ENCODE results near the gene RNF157. TPM values are rescaled to one million over a fixed set of nuclear protein-coding genes. Genes with fewer than 3 reads are reported as not detected.

The RNF157 gene
- total RNA-seq, 1 experiment from 2014 or later, result 4.0 TPM

DNA sequence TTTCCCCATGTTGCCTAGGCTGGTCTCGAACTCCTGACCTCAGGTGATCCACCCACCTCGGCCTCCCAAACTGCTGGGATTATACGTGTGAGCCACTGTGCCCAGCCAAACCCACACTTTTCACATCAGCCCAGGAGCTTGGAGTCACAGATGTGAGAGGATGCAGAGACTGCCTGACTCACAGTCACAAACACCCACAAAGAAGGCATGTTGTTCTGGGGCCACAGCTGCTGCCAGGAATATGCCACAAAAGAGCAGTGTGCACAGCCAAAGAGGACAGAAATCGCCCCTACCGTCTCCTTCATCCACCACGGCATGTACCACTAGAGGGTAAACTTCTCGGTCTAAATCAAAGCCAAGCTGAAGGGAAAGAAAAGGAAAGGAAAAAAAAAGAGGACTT lies 74.1 kb downstream of the RNF157 start:
- in situ Hi-C loops (cut with HindIII; ENCODE audit: low pct_unique_long_range_greater_than_20kb, low sequenced_read_pairs) (no loop called here), intact Hi-C loops (cut with micrococcal nuclease; ENCODE audit: unreplicated experiment) (no loop called here)
- H3K4me3 ChIP-seq (ENCODE audit: low read depth in 2 of 2, low read length in 2 of 2), result no peak overlapping the region
- no peaks in the 10 kb centered on the region; the same call in 1 of the 2 replicates for H3K27me3 ChIP-seq (ENCODE audit: control insufficient read depth, insufficient read depth, low read length)
- H3K4me1 ChIP-seq (ENCODE audit: control insufficient read depth, insufficient read depth, low read length), result no peaks in the 10 kb centered on the region
- H3K9me3 ChIP-seq (ENCODE audit: control insufficient read depth, insufficient read depth, low read depth, low read length), result no peaks in the 10 kb centered on the region
- TF ChIP-seq SIN3A (IDR thresholded peaks at IDR 0.05; ENCODE audit: borderline replicate concordance, insufficient read depth, low read depth, low read length) (no peak), POLR2AphosphoS5 (IDR thresholded peaks at IDR 0.05; ENCODE audit: low read depth, low read length) (no peak), TCF7L2 (IDR thresholded peaks at IDR 0.05; ENCODE audit: low read depth, low read length) (no peak)
- TF ChIP-seq, protein P1, sequence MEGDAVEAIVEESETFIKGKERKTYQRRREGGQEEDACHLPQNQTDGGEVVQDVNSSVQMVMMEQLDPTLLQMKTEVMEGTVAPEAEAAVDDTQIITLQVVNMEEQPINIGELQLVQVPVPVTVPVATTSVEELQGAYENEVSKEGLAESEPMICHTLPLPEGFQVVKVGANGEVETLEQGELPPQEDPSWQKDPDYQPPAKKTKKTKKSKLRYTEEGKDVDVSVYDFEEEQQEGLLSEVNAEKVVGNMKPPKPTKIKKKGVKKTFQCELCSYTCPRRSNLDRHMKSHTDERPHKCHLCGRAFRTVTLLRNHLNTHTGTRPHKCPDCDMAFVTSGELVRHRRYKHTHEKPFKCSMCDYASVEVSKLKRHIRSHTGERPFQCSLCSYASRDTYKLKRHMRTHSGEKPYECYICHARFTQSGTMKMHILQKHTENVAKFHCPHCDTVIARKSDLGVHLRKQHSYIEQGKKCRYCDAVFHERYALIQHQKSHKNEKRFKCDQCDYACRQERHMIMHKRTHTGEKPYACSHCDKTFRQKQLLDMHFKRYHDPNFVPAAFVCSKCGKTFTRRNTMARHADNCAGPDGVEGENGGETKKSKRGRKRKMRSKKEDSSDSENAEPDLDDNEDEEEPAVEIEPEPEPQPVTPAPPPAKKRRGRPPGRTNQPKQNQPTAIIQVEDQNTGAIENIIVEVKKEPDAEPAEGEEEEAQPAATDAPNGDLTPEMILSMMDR (IDR thresholded peaks at IDR 0.05), result no peak
- TF ChIP-seq, protein P2, sequence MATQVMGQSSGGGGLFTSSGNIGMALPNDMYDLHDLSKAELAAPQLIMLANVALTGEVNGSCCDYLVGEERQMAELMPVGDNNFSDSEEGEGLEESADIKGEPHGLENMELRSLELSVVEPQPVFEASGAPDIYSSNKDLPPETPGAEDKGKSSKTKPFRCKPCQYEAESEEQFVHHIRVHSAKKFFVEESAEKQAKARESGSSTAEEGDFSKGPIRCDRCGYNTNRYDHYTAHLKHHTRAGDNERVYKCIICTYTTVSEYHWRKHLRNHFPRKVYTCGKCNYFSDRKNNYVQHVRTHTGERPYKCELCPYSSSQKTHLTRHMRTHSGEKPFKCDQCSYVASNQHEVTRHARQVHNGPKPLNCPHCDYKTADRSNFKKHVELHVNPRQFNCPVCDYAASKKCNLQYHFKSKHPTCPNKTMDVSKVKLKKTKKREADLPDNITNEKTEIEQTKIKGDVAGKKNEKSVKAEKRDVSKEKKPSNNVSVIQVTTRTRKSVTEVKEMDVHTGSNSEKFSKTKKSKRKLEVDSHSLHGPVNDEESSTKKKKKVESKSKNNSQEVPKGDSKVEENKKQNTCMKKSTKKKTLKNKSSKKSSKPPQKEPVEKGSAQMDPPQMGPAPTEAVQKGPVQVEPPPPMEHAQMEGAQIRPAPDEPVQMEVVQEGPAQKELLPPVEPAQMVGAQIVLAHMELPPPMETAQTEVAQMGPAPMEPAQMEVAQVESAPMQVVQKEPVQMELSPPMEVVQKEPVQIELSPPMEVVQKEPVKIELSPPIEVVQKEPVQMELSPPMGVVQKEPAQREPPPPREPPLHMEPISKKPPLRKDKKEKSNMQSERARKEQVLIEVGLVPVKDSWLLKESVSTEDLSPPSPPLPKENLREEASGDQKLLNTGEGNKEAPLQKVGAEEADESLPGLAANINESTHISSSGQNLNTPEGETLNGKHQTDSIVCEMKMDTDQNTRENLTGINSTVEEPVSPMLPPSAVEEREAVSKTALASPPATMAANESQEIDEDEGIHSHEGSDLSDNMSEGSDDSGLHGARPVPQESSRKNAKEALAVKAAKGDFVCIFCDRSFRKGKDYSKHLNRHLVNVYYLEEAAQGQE (IDR thresholded peaks at IDR 0.05; ENCODE audit: insufficient read depth in 1 of 2, low read depth in 2 of 2, low read length in 1 of 2), result no peak
- no peak for DNase-seq (ENCODE audit: low read depth, low spot score)
- H3K36me3 ChIP-seq (ENCODE audit: control insufficient read depth, insufficient read depth, low read length), result no peaks in the 10 kb centered on the region
- ATAC-seq, result no peak
- ChIA-PET POLR2A (no interaction called here), CTCF (interaction anchor here (1.0 kb wide), 1 partner anchor 16 kb away, joined by 3 read pairs; no protein-coding TSS in a partner anchor)
- no peak overlapping the region for H3K27ac ChIP-seq (ENCODE audit: low read length)
- BruUV-seq (replicated peaks), result no TSS peak

DNA sequence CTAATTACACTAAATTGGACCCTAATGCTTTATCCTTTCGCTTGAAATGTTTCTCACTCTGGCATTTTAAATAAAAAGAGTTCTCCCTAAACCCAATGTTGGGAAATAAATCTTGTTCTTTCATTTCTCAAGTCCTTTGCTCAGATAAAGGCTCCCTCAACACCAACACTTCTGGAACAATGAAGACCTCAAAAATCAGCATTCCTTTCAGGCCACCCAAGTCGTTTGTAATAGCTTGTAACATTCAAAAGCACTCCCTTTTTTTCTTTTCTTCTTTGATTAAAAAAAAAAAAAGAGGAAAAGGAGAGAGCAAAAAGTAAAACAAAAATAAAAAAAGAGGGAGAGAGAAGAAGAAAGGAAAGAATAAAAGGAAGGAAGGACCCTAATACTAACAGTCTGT lies 76.0 kb downstream of the RNF157 start:
- no peak for DNase-seq (ENCODE audit: low read depth, low spot score)
- intact Hi-C loops (cut with micrococcal nuclease; ENCODE audit: unreplicated experiment) (no loop called here), in situ Hi-C loops (cut with HindIII; ENCODE audit: low pct_unique_long_range_greater_than_20kb, low sequenced_read_pairs) (no loop called here)
- Histone ChIP-seq H3K27me3 (ENCODE audit: control insufficient read depth, insufficient read depth, low read length) (no peaks in the 10 kb centered on the region; the same call in 1 of the 2 replicates), H3K4me3 (ENCODE audit: low read depth in 2 of 2, low read length in 2 of 2) (no peak overlapping the region), H3K9me3 (ENCODE audit: control insufficient read depth, insufficient read depth, low read depth, low read length) (no peaks in the 10 kb centered on the region), H3K36me3 (ENCODE audit: control insufficient read depth, insufficient read depth, low read length) (no peaks in the 10 kb centered on the region), H3K27ac (ENCODE audit: low read length) (no peak overlapping the region), H3K4me1 (ENCODE audit: control insufficient read depth, insufficient read depth, low read length) (no peaks in the 10 kb centered on the region)
- no peak for TF ChIP-seq TCF7L2 (IDR thresholded peaks at IDR 0.05; ENCODE audit: low read depth, low read length)
- CTCF ChIA-PET, result no interaction called here
- POLR2A ChIA-PET, result interaction anchor here (0.6 to 0.7 kb wide), 2 partner anchors 50 to 105 kb away, joined by 3 to 5 read pairs; no protein-coding TSS in a partner anchor
- BruUV-seq (replicated peaks), result no TSS peak
- no peak for ATAC-seq

DNA sequence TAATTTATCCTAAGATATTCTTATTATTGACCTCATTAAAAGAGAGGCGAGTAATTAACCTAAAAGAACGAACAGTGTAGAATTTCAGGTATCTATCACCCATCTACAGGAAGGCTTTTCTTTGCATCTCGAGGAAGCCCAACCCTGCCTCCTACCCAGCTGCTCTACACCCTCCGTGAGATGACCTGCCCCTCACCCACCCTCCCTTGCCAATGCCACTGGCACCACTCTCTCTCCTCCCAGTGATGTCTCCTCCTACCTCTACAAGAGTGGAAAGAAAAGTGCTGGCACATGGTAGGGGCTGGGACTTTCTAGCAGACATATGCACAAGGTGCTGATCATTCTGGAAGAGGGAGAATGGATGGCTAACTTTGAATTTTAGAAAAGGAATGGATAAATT lies 76.4 kb downstream of the RNF157 start:
- H3K4me3 ChIP-seq (ENCODE audit: low read depth in 2 of 2, low read length in 2 of 2), result no peak overlapping the region
- no peaks in the 10 kb centered on the region for H3K36me3 ChIP-seq (ENCODE audit: control insufficient read depth, insufficient read depth, low read length)
- no peaks in the 10 kb centered on the region for H3K4me1 ChIP-seq (ENCODE audit: control insufficient read depth, insufficient read depth, low read length)
- TF ChIP-seq SIN3A (IDR thresholded peaks at IDR 0.05; ENCODE audit: borderline replicate concordance, insufficient read depth, low read depth, low read length) (no peak), TCF7L2 (IDR thresholded peaks at IDR 0.05; ENCODE audit: low read depth, low read length) (no peak), POLR2AphosphoS5 (IDR thresholded peaks at IDR 0.05; ENCODE audit: low read depth, low read length) (no peak)
- TF ChIP-seq, protein P2 (IDR thresholded peaks at IDR 0.05; ENCODE audit: insufficient read depth in 1 of 2, low read depth in 2 of 2, low read length in 1 of 2), result no peak
- TF ChIP-seq, protein P1 (IDR thresholded peaks at IDR 0.05), result no peak
- H3K9me3 ChIP-seq (ENCODE audit: control insufficient read depth, insufficient read depth, low read depth, low read length), result no peaks in the 10 kb centered on the region
- in situ Hi-C loops (cut with HindIII; ENCODE audit: low pct_unique_long_range_greater_than_20kb, low sequenced_read_pairs) (no loop called here), intact Hi-C loops (cut with micrococcal nuclease; ENCODE audit: unreplicated experiment) (no loop called here)
- DNase-seq (ENCODE audit: low read depth, low spot score), result no peak
- ChIA-PET POLR2A (interaction anchor here (0.7 kb wide), 1 partner anchor 106 kb away, joined by 5 read pairs; no protein-coding TSS in a partner anchor), CTCF (no interaction called here)
- H3K27me3 ChIP-seq (ENCODE audit: control insufficient read depth, insufficient read depth, low read length), result no peaks in the 10 kb centered on the region; the same call in 1 of the 2 replicates
- BruUV-seq (replicated peaks), result no TSS peak
- no peak overlapping the region for H3K27ac ChIP-seq (ENCODE audit: low read length)
- no peak for ATAC-seq

All from Panc1 (cell line).